WERI-Rb-1 (cell line): ENCODE results near the gene PRTFDC1.

Experiments
- DNase-seq: peaks from one replicate; pipeline ENCODE4 v3.0.0-alpha.2; 2020
- H3K27ac ChIP-seq: fragments of 250-450 bp; sonication (Bioruptor Pico); 2 replicates; pipeline ENCODE4 v1.5.1; 2020; ENCODE audit warnings: mild to moderate bottlenecking, moderate library complexity
- H3K27me3 ChIP-seq: fragments of 250-450 bp; sonication (Bioruptor Pico); 2 replicates; pipeline ENCODE4 v1.5.1; 2021; ENCODE audit warnings: mild to moderate bottlenecking, low read depth, moderate library complexity; ENCODE audit not compliant: insufficient read depth, severe bottlenecking
- H3K36me3 ChIP-seq: fragments of 250-450 bp; sonication (Bioruptor Pico); 2 replicates; pipeline ENCODE4 v1.5.1; 2020; ENCODE audit warnings: mild to moderate bottlenecking, moderate library complexity
- H3K4me3 ChIP-seq: 2 replicates; pipeline ENCODE4 v1.5.1; 2011; ENCODE audit warnings: low read depth, mild to moderate bottlenecking, control low read depth, low read length
- H3K9me3 ChIP-seq: fragments of 250-450 bp; sonication (Bioruptor Pico); 2 replicates; pipeline ENCODE4 v1.5.1; 2021; ENCODE audit warnings: mild to moderate bottlenecking, moderate library complexity; ENCODE audit not compliant: severe bottlenecking
- CTCF ChIP-seq: IDR thresholded peaks from 2 replicates; pipeline ENCODE4 v1.5.1; 2011; ENCODE audit warnings: low read depth, mild to moderate bottlenecking, control low read depth, inconsistent platforms, low read length

The PRTFDC1 gene

DNA sequence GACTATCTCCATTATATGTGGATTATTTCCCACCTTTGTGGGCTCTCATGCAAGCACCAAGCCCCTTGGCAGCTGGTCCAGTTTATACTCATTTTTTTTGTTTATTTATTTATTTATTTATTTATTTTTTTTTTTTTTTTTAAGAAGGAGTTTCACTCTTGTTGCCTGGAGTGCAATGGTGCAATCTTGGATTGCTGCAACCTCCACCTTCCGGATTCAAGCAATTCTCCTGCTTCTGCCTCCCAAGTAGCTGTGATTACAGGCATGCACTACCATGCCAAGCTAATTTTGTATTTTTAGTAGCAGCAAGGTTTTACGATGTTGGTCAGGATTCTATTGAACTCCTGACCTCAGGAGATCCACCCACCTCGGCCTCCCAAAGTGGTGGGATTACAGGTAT lies 2.8 kb downstream of the PRTFDC1 start:
- Histone ChIP-seq H3K36me3 (no peaks in the 10 kb centered on the region), H3K4me3 (no peak overlapping the region), H3K27me3 (no peaks in the 10 kb centered on the region), H3K9me3 (no peaks in the 10 kb centered on the region), H3K27ac (no peak overlapping the region)
- DNase-seq = no peak
- no peak for TF ChIP-seq CTCF

GRCh38 chr10:24947304-24948097 lies 4.9 kb downstream of the PRTFDC1 start:
- no peaks in the 10 kb centered on the region for H3K9me3 ChIP-seq
- DNase-seq = no peak

DNA sequence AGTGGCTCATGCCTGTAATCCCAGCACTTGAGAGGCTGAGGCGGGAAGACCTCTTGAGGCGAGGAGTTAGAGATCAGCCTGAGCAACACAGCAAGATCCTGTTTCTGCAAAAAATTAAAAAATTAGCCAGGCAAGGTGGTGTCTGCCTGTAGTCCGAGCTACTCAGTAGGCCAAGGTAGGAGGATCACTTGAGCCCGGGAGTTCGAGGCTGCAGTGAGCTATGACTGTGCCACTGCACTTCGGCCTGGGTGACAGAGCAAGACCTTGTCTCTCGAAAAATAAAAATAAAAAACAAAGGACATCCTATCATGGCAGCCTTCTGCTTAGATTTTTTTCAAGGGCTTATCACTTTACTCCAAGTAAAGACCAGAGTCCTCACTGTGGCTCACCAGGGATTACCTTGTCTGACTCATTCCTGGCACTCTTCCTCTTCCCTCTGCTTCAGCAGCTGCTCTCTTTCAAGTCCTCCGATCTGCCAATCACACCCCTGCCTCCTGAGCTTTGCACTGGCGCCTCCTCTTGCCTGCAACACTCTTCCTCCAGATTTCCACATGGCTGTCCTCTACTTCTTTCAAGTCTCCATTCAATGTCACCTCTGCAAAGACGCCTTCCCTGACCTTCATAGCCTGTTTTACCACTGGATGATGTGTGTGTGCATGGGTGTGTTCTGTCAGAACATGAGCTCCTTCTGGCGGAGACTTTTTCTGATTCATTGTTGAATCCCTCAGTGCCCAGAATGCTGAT lies 7.7 kb downstream of the PRTFDC1 start:
- TF ChIP-seq CTCF = no peak
- H3K4me3 ChIP-seq = no peak overlapping the region
- H3K27me3 ChIP-seq = no peaks in the 10 kb centered on the region
- H3K27ac ChIP-seq = no peak overlapping the region
- no peaks in the 10 kb centered on the region for H3K36me3 ChIP-seq
- peak; percentile 19 for DNase-seq
- H3K9me3 ChIP-seq = no peaks in the 10 kb centered on the region

More at GRCh38 chr10:24947304-24948097, 4.9 kb downstream of the PRTFDC1 start:
- Histone ChIP-seq H3K27me3 (no peaks in the 10 kb centered on the region), H3K36me3 (no peaks in the 10 kb centered on the region), H3K27ac (no peak overlapping the region), H3K4me3 (no peak overlapping the region)
- no peak for TF ChIP-seq CTCF

GRCh38 chr10:24938525-24938924 lies 13.9 kb downstream of the PRTFDC1 start:
- no peak for DNase-seq
- H3K27me3 ChIP-seq = no peaks in the 10 kb centered on the region
- H3K4me3 ChIP-seq = no peak overlapping the region
- no peak overlapping the region for H3K27ac ChIP-seq
- H3K36me3 ChIP-seq = no peaks in the 10 kb centered on the region; the same call in 1 of the 2 replicates
- H3K9me3 ChIP-seq = no peaks in the 10 kb centered on the region
- TF ChIP-seq CTCF = no peak

DNA sequence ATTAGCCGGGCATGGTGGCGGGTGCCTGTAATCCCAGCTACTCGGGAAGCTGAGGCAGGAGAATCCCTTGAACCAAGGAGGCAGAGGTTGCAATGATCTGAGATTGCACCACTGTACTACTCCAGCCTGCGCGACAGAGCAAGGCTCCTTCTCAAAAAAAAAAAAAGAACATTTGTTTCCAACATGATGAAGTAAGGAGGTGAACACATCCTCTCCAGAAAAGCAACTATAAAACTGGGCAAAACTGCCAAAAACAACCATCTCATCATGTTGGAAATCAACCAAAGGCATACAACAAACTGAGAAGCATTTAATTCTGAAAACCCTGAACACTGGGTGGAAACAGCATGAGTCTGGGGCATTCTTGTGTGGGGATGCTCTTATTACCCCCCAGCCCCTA lies 14.3 kb downstream of the PRTFDC1 start:
- Histone ChIP-seq H3K4me3 (no peak overlapping the region), H3K36me3 (no peaks in the 10 kb centered on the region; the same call in 1 of the 2 replicates), H3K9me3 (no peaks in the 10 kb centered on the region), H3K27ac (no peak overlapping the region), H3K27me3 (no peaks in the 10 kb centered on the region)
- DNase-seq = no peak
- TF ChIP-seq CTCF = no peak
